ENCODE data around the gene NOPCHAP1.
"Not testable (repeated sequence)": the region's sequence is repeated elsewhere in the genome, so short reads cannot be mapped to it uniquely, and the experiment has no call there.

The NOPCHAP1 gene, protein sequence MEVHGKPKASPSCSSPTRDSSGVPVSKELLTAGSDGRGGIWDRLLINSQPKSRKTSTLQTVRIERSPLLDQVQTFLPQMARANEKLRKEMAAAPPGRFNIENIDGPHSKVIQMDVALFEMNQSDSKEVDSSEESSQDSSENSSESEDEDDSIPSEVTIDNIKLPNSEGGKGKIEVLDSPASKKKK

DNA sequence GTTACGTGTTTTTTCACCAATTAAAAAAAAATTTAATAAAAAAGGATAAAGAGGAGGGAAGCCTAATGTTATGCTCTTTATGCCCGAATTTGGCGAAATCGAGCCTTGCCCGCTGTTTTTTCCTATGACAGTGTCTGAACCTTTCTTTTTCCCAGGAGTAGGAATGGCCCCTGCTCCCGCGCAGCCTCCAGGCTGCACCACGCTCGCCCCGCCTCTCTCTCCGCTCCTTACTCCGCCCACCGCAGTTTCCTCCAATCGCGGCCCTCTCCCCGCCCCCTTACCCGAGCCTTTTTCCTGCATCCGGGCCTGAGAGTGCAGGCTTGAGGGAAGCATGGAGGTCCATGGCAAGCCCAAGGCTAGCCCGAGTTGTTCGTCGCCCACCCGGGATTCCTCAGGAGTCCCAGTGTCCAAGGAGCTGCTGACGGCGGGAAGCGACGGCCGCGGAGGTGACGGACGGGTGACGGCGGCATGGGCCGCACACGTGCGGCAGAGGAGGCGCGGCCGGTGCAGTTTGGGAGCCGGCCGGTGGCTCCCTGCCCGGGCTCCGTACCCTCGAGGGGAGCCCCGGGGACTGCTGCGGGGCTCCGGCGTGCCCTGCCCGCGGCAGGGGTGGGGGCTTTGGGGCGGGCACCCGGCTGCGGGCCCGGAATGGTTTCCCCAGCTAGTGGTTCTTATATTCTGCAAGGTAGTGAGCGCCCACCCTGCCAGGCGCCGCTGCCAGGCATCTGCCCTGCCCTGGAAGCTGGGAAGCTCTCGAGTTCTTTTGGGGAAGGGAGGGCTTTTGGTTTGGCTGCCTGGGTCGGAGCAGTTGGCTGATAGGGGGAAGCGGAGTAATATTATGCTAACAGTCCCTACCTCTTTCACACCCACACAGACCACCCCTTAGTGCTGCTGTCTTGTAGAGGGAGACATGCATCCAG is at the start of gene NOPCHAP1:
Gene NOPCHAP1, plus strand, starts transcription at position 295 of the 920 bp plus-strand sequence. Its CDS starts 37 bp downstream, at position 332.
- Histone ChIP-seq H3K4me3 (ENCODE audit: low read length in 2 of 2) (peak within 1 kb of the TSS; percentile 83 to 86), H3K36me3 (ENCODE audit: control insufficient read depth in 2 of 2, insufficient read depth in 2 of 2, low read length in 2 of 2) (peaks cover 6 to 9% of the 10 kb centered on the region in 2 donors), H3K9ac (ENCODE audit: low read depth in 1 of 2, low read length in 2 of 2) (peak within 1 kb of the TSS; percentile 63 to 68), H3K4me1 (ENCODE audit: control insufficient read depth in 2 of 2, insufficient read depth in 2 of 2, low read length in 2 of 2) (peaks cover 10 to 13% of the 10 kb centered on the region in 2 donors), H3K27ac (ENCODE audit: low read depth in 2 of 2, low read length in 2 of 2) (peak within 1 kb of the TSS; percentile 25 to 75), H3K9me3 (ENCODE audit: control insufficient read depth in 2 of 2, low read length in 2 of 2) (no peaks in the 10 kb centered on the region), H3K27me3 (ENCODE audit: control insufficient read depth in 2 of 2, insufficient read depth in 2 of 2, low read length in 2 of 2) (no peaks in the 10 kb centered on the region)

- Histone ChIP-seq H3K27ac (ENCODE audit: low read depth in 2 of 2, low read length in 2 of 2) (peak overlapping the region in 1 of 2 donors; percentile 52), H3K4me3 (ENCODE audit: low read length in 2 of 2) (no peak overlapping the region), H3K36me3 (ENCODE audit: control insufficient read depth in 2 of 2, insufficient read depth in 2 of 2, low read length in 2 of 2) (no peaks in the 10 kb centered on the region), H3K9ac (ENCODE audit: low read depth in 1 of 2, low read length in 2 of 2) (no peak overlapping the region), H3K9me3 (ENCODE audit: control insufficient read depth in 2 of 2, low read length in 2 of 2) (no peaks in the 10 kb centered on the region), H3K4me1 (ENCODE audit: control insufficient read depth in 2 of 2, insufficient read depth in 2 of 2, low read length in 2 of 2) (peaks cover 0 to 5% of the 10 kb centered on the region in 2 donors), H3K27me3 (ENCODE audit: control insufficient read depth in 2 of 2, insufficient read depth in 2 of 2, low read length in 2 of 2) (no peaks in the 10 kb centered on the region)
Observed at GRCh38 chr12:104938371-104938770, 47.7 kb upstream of the NOPCHAP1 start.

- Histone ChIP-seq H3K4me3 (ENCODE audit: low read length in 2 of 2) (no peak overlapping the region), H3K27ac (ENCODE audit: low read depth in 2 of 2, low read length in 2 of 2) (peak overlapping the region; percentile 1 to 52), H3K36me3 (ENCODE audit: control insufficient read depth in 2 of 2, insufficient read depth in 2 of 2, low read length in 2 of 2) (no peaks in the 10 kb centered on the region), H3K9ac (ENCODE audit: low read depth in 1 of 2, low read length in 2 of 2) (no peak overlapping the region), H3K27me3 (ENCODE audit: control insufficient read depth in 2 of 2, insufficient read depth in 2 of 2, low read length in 2 of 2) (no peaks in the 10 kb centered on the region), H3K4me1 (ENCODE audit: control insufficient read depth in 2 of 2, insufficient read depth in 2 of 2, low read length in 2 of 2) (peaks cover 0 to 5% of the 10 kb centered on the region in 2 donors), H3K9me3 (ENCODE audit: control insufficient read depth in 2 of 2, low read length in 2 of 2) (no peaks in the 10 kb centered on the region)
Observed at GRCh38 chr12:104939089-104939488, 47.0 kb upstream of the NOPCHAP1 start.

DNA sequence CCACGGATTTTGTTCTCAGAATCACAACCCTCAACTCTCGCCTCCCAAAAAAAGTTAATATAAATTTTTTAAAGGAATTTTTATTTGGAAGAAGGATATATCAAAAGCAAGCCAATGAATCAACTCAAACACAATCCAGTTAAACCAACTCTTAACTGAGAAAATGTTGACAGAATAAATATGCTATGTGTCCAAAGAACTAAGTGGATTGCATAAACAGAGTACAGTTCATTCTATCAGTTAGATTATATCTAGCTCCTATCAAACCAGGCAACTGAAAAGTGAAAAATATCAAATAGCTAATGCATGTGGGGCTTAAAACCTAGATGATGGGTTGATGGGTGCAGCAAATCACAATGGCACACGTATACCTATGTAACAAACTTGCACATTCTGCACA is 44.7 kb upstream of the NOPCHAP1 start:
- Histone ChIP-seq H3K27me3 (ENCODE audit: control insufficient read depth in 2 of 2, insufficient read depth in 2 of 2, low read length in 2 of 2) (no peaks in the 10 kb centered on the region), H3K27ac (ENCODE audit: low read depth in 2 of 2, low read length in 2 of 2) (no peak overlapping the region), H3K9me3 (ENCODE audit: control insufficient read depth in 2 of 2, low read length in 2 of 2) (no peaks in the 10 kb centered on the region), H3K4me3 (ENCODE audit: low read length in 2 of 2) (no peak overlapping the region), H3K4me1 (ENCODE audit: control insufficient read depth in 2 of 2, insufficient read depth in 2 of 2, low read length in 2 of 2) (peaks cover 0 to 5% of the 10 kb centered on the region in 2 donors), H3K36me3 (ENCODE audit: control insufficient read depth in 2 of 2, insufficient read depth in 2 of 2, low read length in 2 of 2) (no peaks in the 10 kb centered on the region), H3K9ac (ENCODE audit: low read depth in 1 of 2, low read length in 2 of 2) (no peak overlapping the region)

- Histone ChIP-seq H3K9ac (ENCODE audit: low read depth in 1 of 2, low read length in 2 of 2) (no peak overlapping the region), H3K27ac (ENCODE audit: low read depth in 2 of 2, low read length in 2 of 2) (no peak overlapping the region), H3K4me3 (ENCODE audit: low read length in 2 of 2) (no peak overlapping the region), H3K9me3 (ENCODE audit: control insufficient read depth in 2 of 2, low read length in 2 of 2) (no peaks in the 10 kb centered on the region), H3K27me3 (ENCODE audit: control insufficient read depth in 2 of 2, insufficient read depth in 2 of 2, low read length in 2 of 2) (no peaks in the 10 kb centered on the region), H3K4me1 (ENCODE audit: control insufficient read depth in 2 of 2, insufficient read depth in 2 of 2, low read length in 2 of 2) (peaks cover 0 to 5% of the 10 kb centered on the region in 2 donors), H3K36me3 (ENCODE audit: control insufficient read depth in 2 of 2, insufficient read depth in 2 of 2, low read length in 2 of 2) (no peaks in the 10 kb centered on the region)
Observed at GRCh38 chr12:104942075-104942474, 44.0 kb upstream of the NOPCHAP1 start.

GRCh38 chr12:104943401-104943800 is 42.7 kb upstream of the NOPCHAP1 start:
- not testable (repeated sequence) for H3K4me3 ChIP-seq (ENCODE audit: low read length in 2 of 2); H3K9me3 ChIP-seq (ENCODE audit: control insufficient read depth in 2 of 2, low read length in 2 of 2); H3K27me3 ChIP-seq (ENCODE audit: control insufficient read depth in 2 of 2, insufficient read depth in 2 of 2, low read length in 2 of 2); H3K9ac ChIP-seq (ENCODE audit: low read depth in 1 of 2, low read length in 2 of 2); H3K27ac ChIP-seq (ENCODE audit: low read depth in 2 of 2, low read length in 2 of 2); H3K36me3 ChIP-seq (ENCODE audit: control insufficient read depth in 2 of 2, insufficient read depth in 2 of 2, low read length in 2 of 2); H3K4me1 ChIP-seq (ENCODE audit: control insufficient read depth in 2 of 2, insufficient read depth in 2 of 2, low read length in 2 of 2)

DNA sequence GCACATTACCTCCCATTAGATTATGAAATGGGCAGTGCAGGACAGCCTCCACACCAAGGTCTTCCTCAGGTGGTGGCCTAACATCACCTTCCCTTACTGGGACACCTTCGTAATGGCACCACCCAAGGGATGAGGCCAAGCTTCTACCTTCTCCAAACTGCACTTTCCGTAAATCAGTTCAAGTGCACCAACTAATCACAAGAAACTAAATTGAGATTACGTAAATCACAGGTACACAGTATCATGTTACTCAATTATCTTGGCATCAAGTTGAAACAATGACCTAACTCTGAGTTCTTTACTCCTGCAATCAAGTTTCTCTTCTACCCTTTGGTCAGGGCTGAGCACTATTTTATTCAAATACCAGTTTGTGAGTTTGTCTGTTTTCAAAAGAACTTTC is 41.9 kb upstream of the NOPCHAP1 start:
- Histone ChIP-seq H3K9ac (ENCODE audit: low read depth in 1 of 2, low read length in 2 of 2) (no peak overlapping the region), H3K4me3 (ENCODE audit: low read length in 2 of 2) (no peak overlapping the region), H3K36me3 (ENCODE audit: control insufficient read depth in 2 of 2, insufficient read depth in 2 of 2, low read length in 2 of 2) (no peaks in the 10 kb centered on the region), H3K4me1 (ENCODE audit: control insufficient read depth in 2 of 2, insufficient read depth in 2 of 2, low read length in 2 of 2) (peaks cover 3% of the 10 kb centered on the region in 2 donors), H3K27me3 (ENCODE audit: control insufficient read depth in 2 of 2, insufficient read depth in 2 of 2, low read length in 2 of 2) (no peaks in the 10 kb centered on the region), H3K27ac (ENCODE audit: low read depth in 2 of 2, low read length in 2 of 2) (no peak overlapping the region), H3K9me3 (ENCODE audit: control insufficient read depth in 2 of 2, low read length in 2 of 2) (no peaks in the 10 kb centered on the region)

DNA sequence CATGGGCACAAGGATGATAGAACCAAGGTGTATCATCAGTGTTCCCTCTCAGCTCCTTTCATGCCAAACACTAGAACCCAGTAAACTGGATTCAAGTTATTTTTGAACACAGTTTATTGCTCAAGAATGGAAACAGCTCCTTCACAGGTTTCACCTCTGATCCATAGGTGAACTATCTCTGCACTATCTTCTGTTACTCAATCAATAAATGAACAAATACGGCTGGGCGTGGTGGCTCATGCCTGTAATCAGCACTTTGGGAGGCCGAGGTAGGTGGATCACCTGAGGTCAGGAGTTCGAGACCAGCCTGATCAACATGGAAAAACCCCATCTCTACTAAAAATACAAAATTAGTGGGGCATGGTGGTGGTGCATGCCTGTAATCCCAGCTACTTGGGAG is 37.4 kb upstream of the NOPCHAP1 start:
- H3K36me3 ChIP-seq (ENCODE audit: control insufficient read depth in 2 of 2, insufficient read depth in 2 of 2, low read length in 2 of 2); H3K27me3 ChIP-seq (ENCODE audit: control insufficient read depth in 2 of 2, insufficient read depth in 2 of 2, low read length in 2 of 2); H3K4me3 ChIP-seq (ENCODE audit: low read length in 2 of 2); H3K9ac ChIP-seq (ENCODE audit: low read depth in 1 of 2, low read length in 2 of 2); H3K27ac ChIP-seq (ENCODE audit: low read depth in 2 of 2, low read length in 2 of 2); H3K9me3 ChIP-seq (ENCODE audit: control insufficient read depth in 2 of 2, low read length in 2 of 2): not testable (repeated sequence)
- H3K4me1 ChIP-seq (ENCODE audit: control insufficient read depth in 2 of 2, insufficient read depth in 2 of 2, low read length in 2 of 2): peaks cover 1 to 23% of the 10 kb centered on the region in 2 donors

- no peaks in the 10 kb centered on the region for H3K9me3 ChIP-seq (ENCODE audit: control insufficient read depth in 2 of 2, low read length in 2 of 2)
- no peak overlapping the region for H3K9ac ChIP-seq (ENCODE audit: low read depth in 1 of 2, low read length in 2 of 2)
- no peak overlapping the region for H3K4me3 ChIP-seq (ENCODE audit: low read length in 2 of 2)
- no peaks in the 10 kb centered on the region for H3K36me3 ChIP-seq (ENCODE audit: control insufficient read depth in 2 of 2, insufficient read depth in 2 of 2, low read length in 2 of 2)
- H3K27me3 ChIP-seq (ENCODE audit: control insufficient read depth in 2 of 2, insufficient read depth in 2 of 2, low read length in 2 of 2): no peaks in the 10 kb centered on the region
- H3K27ac ChIP-seq (ENCODE audit: low read depth in 2 of 2, low read length in 2 of 2): peak overlapping the region; percentile 80 to 83
- H3K4me1 ChIP-seq (ENCODE audit: control insufficient read depth in 2 of 2, insufficient read depth in 2 of 2, low read length in 2 of 2): peaks cover 9 to 29% of the 10 kb centered on the region in 2 donors
Observed at GRCh38 chr12:104951759-104952509, 34.2 kb upstream of the NOPCHAP1 start.

GRCh38 chr12:104952816-104953215 is 33.3 kb upstream of the NOPCHAP1 start:
- peak overlapping the region; percentile 21 to 28 for H3K4me3 ChIP-seq (ENCODE audit: low read length in 2 of 2)
- H3K4me1 ChIP-seq (ENCODE audit: control insufficient read depth in 2 of 2, insufficient read depth in 2 of 2, low read length in 2 of 2): peaks cover 15 to 35% of the 10 kb centered on the region in 2 donors
- H3K9ac ChIP-seq (ENCODE audit: low read depth in 1 of 2, low read length in 2 of 2): no peak overlapping the region
- no peaks in the 10 kb centered on the region for H3K27me3 ChIP-seq (ENCODE audit: control insufficient read depth in 2 of 2, insufficient read depth in 2 of 2, low read length in 2 of 2)
- no peaks in the 10 kb centered on the region for H3K9me3 ChIP-seq (ENCODE audit: control insufficient read depth in 2 of 2, low read length in 2 of 2)
- no peaks in the 10 kb centered on the region for H3K36me3 ChIP-seq (ENCODE audit: control insufficient read depth in 2 of 2, insufficient read depth in 2 of 2, low read length in 2 of 2)
- peak overlapping the region; percentile 80 to 83 for H3K27ac ChIP-seq (ENCODE audit: low read depth in 2 of 2, low read length in 2 of 2)

Data from mucosa of rectum (tissue), 2 donors.